Keratinocyte (primary cell): ENCODE data around the gene CDH18.

Source experiments
- EZH2 ChIP-seq: IDR thresholded peaks from one replicate; pipeline ENCODE4 v1.6.1; 2012; ENCODE audit warnings: inconsistent platforms, mild to moderate bottlenecking, low read length, moderate library complexity
- TF ChIP-seq, protein P1 (sequence below), 3 experiments: IDR thresholded peaks in 1 of 3; conservative IDR thresholded peaks in 1 of 3; optimal IDR thresholded peaks in 1 of 3; 2 replicates in 2 of 3; 3 replicates in 1 of 3; pipeline versions ENCODE3 to v1.5.1; 2011; ENCODE audit warnings: low read length in 3 of 3, mild to moderate bottlenecking in 3 of 3, moderate library complexity in 2 of 3, control low read depth in 1 of 3, inconsistent platforms in 1 of 3; ENCODE audit not compliant: insufficient read depth in 2 of 3; ENCODE audit errors: extremely low read depth in 1 of 3

DNA sequence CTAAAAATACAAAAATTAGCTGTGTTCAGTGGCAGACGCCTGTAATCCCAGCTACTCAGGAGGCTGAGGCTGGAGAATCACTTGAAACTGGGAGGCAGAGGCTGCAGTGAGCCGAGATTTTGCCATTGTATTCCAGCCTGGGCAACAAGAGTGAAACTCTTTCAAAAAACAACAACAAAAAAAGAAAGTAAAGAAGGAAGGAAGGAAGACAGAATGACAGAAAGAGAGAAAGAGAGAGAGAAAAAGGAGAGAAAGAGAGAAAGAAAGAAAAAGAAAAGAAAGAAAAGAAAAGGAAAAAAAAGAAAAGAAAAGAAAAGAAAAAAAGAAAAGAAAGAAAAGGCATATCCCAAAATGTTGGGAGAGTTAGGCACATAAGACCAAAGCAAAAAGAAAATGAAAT is 278.6 kb downstream of the CDH18 start:
- TF ChIP-seq, protein P1, sequence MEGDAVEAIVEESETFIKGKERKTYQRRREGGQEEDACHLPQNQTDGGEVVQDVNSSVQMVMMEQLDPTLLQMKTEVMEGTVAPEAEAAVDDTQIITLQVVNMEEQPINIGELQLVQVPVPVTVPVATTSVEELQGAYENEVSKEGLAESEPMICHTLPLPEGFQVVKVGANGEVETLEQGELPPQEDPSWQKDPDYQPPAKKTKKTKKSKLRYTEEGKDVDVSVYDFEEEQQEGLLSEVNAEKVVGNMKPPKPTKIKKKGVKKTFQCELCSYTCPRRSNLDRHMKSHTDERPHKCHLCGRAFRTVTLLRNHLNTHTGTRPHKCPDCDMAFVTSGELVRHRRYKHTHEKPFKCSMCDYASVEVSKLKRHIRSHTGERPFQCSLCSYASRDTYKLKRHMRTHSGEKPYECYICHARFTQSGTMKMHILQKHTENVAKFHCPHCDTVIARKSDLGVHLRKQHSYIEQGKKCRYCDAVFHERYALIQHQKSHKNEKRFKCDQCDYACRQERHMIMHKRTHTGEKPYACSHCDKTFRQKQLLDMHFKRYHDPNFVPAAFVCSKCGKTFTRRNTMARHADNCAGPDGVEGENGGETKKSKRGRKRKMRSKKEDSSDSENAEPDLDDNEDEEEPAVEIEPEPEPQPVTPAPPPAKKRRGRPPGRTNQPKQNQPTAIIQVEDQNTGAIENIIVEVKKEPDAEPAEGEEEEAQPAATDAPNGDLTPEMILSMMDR (optimal IDR thresholded peaks at IDR 0.05 in 1 of 3, IDR thresholded peaks at IDR 0.05 in 1 of 3, conservative IDR thresholded peaks at IDR 0.05 in 1 of 3; ENCODE audit: extremely low read depth in 1 of 3, insufficient read depth in 2 of 3, low read length in 3 of 3), result no peak
- no peak for TF ChIP-seq EZH2
